Measurements from ENCODE around the gene ARHGAP33. TPM values are rescaled to one million over a fixed set of nuclear protein-coding genes. Genes with fewer than 3 reads are reported as not detected.
A peak's percentile ranks its signal among the peaks of the same experiment; 100 is the strongest.

Gene ARHGAP33
- total RNA-seq, 1 experiment from 2014 or later = 19.5 TPM

- no peaks in the 10 kb centered on the region for H3K9me3 ChIP-seq (ENCODE audit: control insufficient read depth, low read depth, low read length)
Measured at GRCh38 chr19:35740423-35741202, 34.8 kb upstream of the ARHGAP33 start.

More at GRCh38 chr19:35740423-35741202, 34.8 kb upstream of the ARHGAP33 start:
- Histone ChIP-seq H2BK12ac (ENCODE audit: insufficient read length, low read depth, low read length) (no peak overlapping the region), H4K5ac (ENCODE audit: insufficient read length, low read depth, low read length) (no peak overlapping the region), H3K79me2 (ENCODE audit: insufficient read depth, low read length) (no peaks in the 10 kb centered on the region), H3K56ac (ENCODE audit: insufficient read length, low read depth, low read length) (no peak overlapping the region), H3K23ac (ENCODE audit: insufficient read length, low read depth, low read length) (no peak overlapping the region), H3K18ac (ENCODE audit: insufficient read length, low read depth, low read length) (peak overlapping the region; percentile 50), H3K14ac (ENCODE audit: insufficient read depth, low read length) (peak overlapping the region; percentile 25; the same call in 1 of the 2 replicates), H3K9ac (ENCODE audit: extremely low read depth, insufficient read length, low read length) (peak overlapping the region; percentile 11), H3K4me1 (ENCODE audit: insufficient read depth, low read length) (no peaks in the 10 kb centered on the region), H3K4me2 (ENCODE audit: insufficient read depth, insufficient read length, low read length) (peak overlapping the region; percentile 58), H3T11ph (ENCODE audit: low read length) (no peak overlapping the region), H3K79me1 (ENCODE audit: insufficient read depth, low read depth, low read length, poor library complexity, severe bottlenecking) (no peaks in the 10 kb centered on the region), H2AK5ac (ENCODE audit: insufficient read length, low read length) (no peak overlapping the region), H2BK20ac (ENCODE audit: low read depth, low read length, poor library complexity, severe bottlenecking) (no peak overlapping the region), H2BK120ac (ENCODE audit: low read depth, low read length, poor library complexity, severe bottlenecking) (no peak overlapping the region), H4K8ac (replicated peaks; ENCODE audit: insufficient read length, low read depth, low read length) (no peak overlapping the region), H2BK5ac (ENCODE audit: insufficient read length, low read length) (no peak overlapping the region), H3K27me3 (ENCODE audit: insufficient read depth, low read length) (no peaks in the 10 kb centered on the region), H3K27ac (ENCODE audit: insufficient read length, low read depth, low read length) (no peak overlapping the region), H2AFZ (ENCODE audit: low read length) (no peak overlapping the region), H2BK15ac (ENCODE audit: low read depth, low read length) (no peak overlapping the region), H3K23me2 (ENCODE audit: insufficient read length, low read depth, low read length, poor library complexity, severe bottlenecking) (peaks cover 12% of the 10 kb centered on the region), H3K4ac (ENCODE audit: low read depth, low read length) (no peak overlapping the region), H4K20me1 (ENCODE audit: control insufficient read depth, insufficient read depth, insufficient read length) (no peaks in the 10 kb centered on the region), H4K91ac (ENCODE audit: insufficient read length, low read depth, low read length) (no peak overlapping the region)
- H3K4me1 Mint-ChIP-seq = peaks cover 11 to 21% of the 10 kb centered on the region in 2 experiments
- no CpG with 5 or more reads among the region's 63 CpGs for WGBS (ENCODE audit: extremely low coverage, insufficient read length, low lambda C conversion rate)
- peaks cover 25 to 38% (median 32%) of the 10 kb centered on the region in 3 experiments; a peak in 6 of 7 replicates for H3K36me3 Mint-ChIP-seq (ENCODE audit: insufficient read depth in 1 of 3, low read depth in 3 of 3)
- peak; percentile 98 for DNase-seq
- no peaks in the 10 kb centered on the region for H3K27me3 Mint-ChIP-seq (ENCODE audit: low read depth)
- H3K9me3 Mint-ChIP-seq = no peaks in the 10 kb centered on the region
- no peak; the same call in 2 of the 3 replicates for TF ChIP-seq CTCF (conservative IDR thresholded peaks at IDR 0.05)
- peak overlapping the region; percentile 71 to 90 for H3K4me3 Mint-ChIP-seq
- H3K27ac Mint-ChIP-seq = peak overlapping the region; percentile 93 to 99 (median 97)

Measured in H9 (cell line).